ENCODE data around the gene LIN28A.

LIN28A gene

DNA sequence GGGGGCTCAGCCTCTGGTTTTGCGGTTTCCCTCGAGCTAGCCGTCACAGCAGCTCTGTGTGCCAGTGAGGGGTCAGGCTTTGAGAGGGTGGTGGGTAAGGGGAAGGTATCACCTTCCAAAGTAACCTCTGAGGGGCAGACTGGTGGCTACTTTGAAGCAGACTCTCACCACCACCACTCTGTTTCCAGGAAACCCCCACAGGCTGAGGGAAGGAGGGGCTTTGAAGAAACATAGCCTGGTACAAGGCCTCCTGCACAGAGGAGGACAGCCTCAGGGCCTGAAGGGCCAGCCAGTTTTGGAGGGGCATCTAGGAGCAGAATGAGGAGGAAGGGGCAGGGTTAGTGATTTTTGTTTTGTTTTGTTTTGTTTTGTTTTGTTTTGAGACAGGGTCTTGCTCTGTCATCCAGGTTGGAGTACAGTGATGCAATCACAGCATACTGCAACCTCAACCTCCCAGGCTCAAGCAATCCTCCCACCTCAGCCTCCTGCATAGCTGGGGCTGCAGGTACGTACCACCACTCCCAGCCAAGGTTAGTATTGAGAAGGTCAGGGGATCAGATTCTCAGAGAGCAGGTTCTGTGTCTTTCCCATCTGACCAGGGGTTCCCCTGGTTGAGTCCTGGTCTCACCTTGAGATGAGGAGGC is 20.9 kb upstream of the LIN28A start:
- Histone ChIP-seq H3K27me3 (replicated peaks; ENCODE audit: insufficient read depth, low read length) (0 out of 2 replicates have a peak, but pooled peaks cover under 1% of the 10 kb centered on the region), H3K4me2 (ENCODE audit: low read depth, low read length) (no peak overlapping the region), H3K36me3 (replicated peaks; ENCODE audit: insufficient read depth, low read length) (no peaks in the 10 kb centered on the region), H3F3A (ENCODE audit: insufficient read depth, low read length) (no peaks in the 10 kb centered on the region), H4K20me1 (ENCODE audit: insufficient read depth, low read length) (no peaks in the 10 kb centered on the region), H3K4me3 (ENCODE audit: low read length) (no peak overlapping the region), H3K27ac (ENCODE audit: low read length) (no peak overlapping the region), H3K9ac (ENCODE audit: low read length) (no peak overlapping the region), H3K9me3 (replicated peaks; ENCODE audit: insufficient read depth, low read length) (no peaks in the 10 kb centered on the region), H3K9me2 (replicated peaks; ENCODE audit: insufficient read depth, low read length) (no peaks in the 10 kb centered on the region), H3K4me1 (ENCODE audit: low read length) (no peaks in the 10 kb centered on the region), H3K79me2 (ENCODE audit: low read length) (no peaks in the 10 kb centered on the region), H2AFZ (ENCODE audit: low read length) (no peak overlapping the region)
- no peak for DNase-seq
- TF ChIP-seq, protein P1, sequence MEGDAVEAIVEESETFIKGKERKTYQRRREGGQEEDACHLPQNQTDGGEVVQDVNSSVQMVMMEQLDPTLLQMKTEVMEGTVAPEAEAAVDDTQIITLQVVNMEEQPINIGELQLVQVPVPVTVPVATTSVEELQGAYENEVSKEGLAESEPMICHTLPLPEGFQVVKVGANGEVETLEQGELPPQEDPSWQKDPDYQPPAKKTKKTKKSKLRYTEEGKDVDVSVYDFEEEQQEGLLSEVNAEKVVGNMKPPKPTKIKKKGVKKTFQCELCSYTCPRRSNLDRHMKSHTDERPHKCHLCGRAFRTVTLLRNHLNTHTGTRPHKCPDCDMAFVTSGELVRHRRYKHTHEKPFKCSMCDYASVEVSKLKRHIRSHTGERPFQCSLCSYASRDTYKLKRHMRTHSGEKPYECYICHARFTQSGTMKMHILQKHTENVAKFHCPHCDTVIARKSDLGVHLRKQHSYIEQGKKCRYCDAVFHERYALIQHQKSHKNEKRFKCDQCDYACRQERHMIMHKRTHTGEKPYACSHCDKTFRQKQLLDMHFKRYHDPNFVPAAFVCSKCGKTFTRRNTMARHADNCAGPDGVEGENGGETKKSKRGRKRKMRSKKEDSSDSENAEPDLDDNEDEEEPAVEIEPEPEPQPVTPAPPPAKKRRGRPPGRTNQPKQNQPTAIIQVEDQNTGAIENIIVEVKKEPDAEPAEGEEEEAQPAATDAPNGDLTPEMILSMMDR (IDR thresholded peaks at IDR 0.05; ENCODE audit: low read length), result no peak
- TF ChIP-seq EZH2 (optimal IDR thresholded peaks at IDR 0.05; ENCODE audit: low read depth, low read length) (no peak), EZH2phosphoT487 (IDR thresholded peaks at IDR 0.05; ENCODE audit: low read length) (no peak)

- H3K27me3 ChIP-seq (replicated peaks; ENCODE audit: insufficient read depth, low read length), result 0 out of 2 replicates have a peak, but pooled peaks cover 3% of the 10 kb centered on the region
- no peak overlapping the region for H3K4me3 ChIP-seq (ENCODE audit: low read length)
- H3F3A ChIP-seq (ENCODE audit: insufficient read depth, low read length), result no peaks in the 10 kb centered on the region
- no peaks in the 10 kb centered on the region for H3K9me2 ChIP-seq (replicated peaks; ENCODE audit: insufficient read depth, low read length)
- no peak overlapping the region for H3K4me2 ChIP-seq (ENCODE audit: low read depth, low read length)
- no peak for TF ChIP-seq EZH2 (optimal IDR thresholded peaks at IDR 0.05; ENCODE audit: low read depth, low read length)
- no peak for TF ChIP-seq EZH2phosphoT487 (IDR thresholded peaks at IDR 0.05; ENCODE audit: low read length)
- TF ChIP-seq, protein P1 (IDR thresholded peaks at IDR 0.05; ENCODE audit: low read length), result peak; percentile 45
- H3K9me3 ChIP-seq (replicated peaks; ENCODE audit: insufficient read depth, low read length), result no peaks in the 10 kb centered on the region
- no peaks in the 10 kb centered on the region for H4K20me1 ChIP-seq (ENCODE audit: insufficient read depth, low read length)
- no peak overlapping the region for H2AFZ ChIP-seq (ENCODE audit: low read length)
- H3K4me1 ChIP-seq (ENCODE audit: low read length), result no peaks in the 10 kb centered on the region
- no peaks in the 10 kb centered on the region for H3K79me2 ChIP-seq (ENCODE audit: low read length)
- H3K36me3 ChIP-seq (replicated peaks; ENCODE audit: insufficient read depth, low read length), result no peaks in the 10 kb centered on the region
- no peak overlapping the region for H3K9ac ChIP-seq (ENCODE audit: low read length)
- DNase-seq, result no peak
- no peak overlapping the region for H3K27ac ChIP-seq (ENCODE audit: low read length)
Measured at GRCh38 chr1:26391450-26391849, 19.2 kb upstream of the LIN28A start.

GRCh38 chr1:26395754-26396153 is 14.9 kb upstream of the LIN28A start:
- Histone ChIP-seq H3K4me1 (ENCODE audit: low read length) (no peaks in the 10 kb centered on the region), H3K9me3 (replicated peaks; ENCODE audit: insufficient read depth, low read length) (no peaks in the 10 kb centered on the region), H3K27me3 (replicated peaks; ENCODE audit: insufficient read depth, low read length) (0 out of 2 replicates have a peak, but pooled peaks cover 3% of the 10 kb centered on the region), H3F3A (ENCODE audit: insufficient read depth, low read length) (no peaks in the 10 kb centered on the region), H3K27ac (ENCODE audit: low read length) (no peak overlapping the region), H3K79me2 (ENCODE audit: low read length) (no peaks in the 10 kb centered on the region), H3K4me2 (ENCODE audit: low read depth, low read length) (no peak overlapping the region), H3K9me2 (replicated peaks; ENCODE audit: insufficient read depth, low read length) (no peaks in the 10 kb centered on the region), H2AFZ (ENCODE audit: low read length) (no peak overlapping the region), H3K4me3 (ENCODE audit: low read length) (no peak overlapping the region), H3K9ac (ENCODE audit: low read length) (no peak overlapping the region), H3K36me3 (replicated peaks; ENCODE audit: insufficient read depth, low read length) (no peaks in the 10 kb centered on the region), H4K20me1 (ENCODE audit: insufficient read depth, low read length) (no peaks in the 10 kb centered on the region)
- TF ChIP-seq EZH2 (optimal IDR thresholded peaks at IDR 0.05; ENCODE audit: low read depth, low read length) (no peak), EZH2phosphoT487 (IDR thresholded peaks at IDR 0.05; ENCODE audit: low read length) (no peak)
- TF ChIP-seq, protein P1 (IDR thresholded peaks at IDR 0.05; ENCODE audit: low read length), result no peak
- no peak for DNase-seq

Measured in MM.1S (cell line).